HG03103 (cell line): Measurements from ENCODE around the gene FAM53A.

Source experiments
- ATAC-seq: cut with Tn5 transposase; IDR thresholded peaks from one replicate; pipeline ENCODE4 v1.9.1; 2021; ENCODE audit warnings: low read depth; ENCODE audit not compliant: unreplicated experiment

Gene FAM53A, protein sequence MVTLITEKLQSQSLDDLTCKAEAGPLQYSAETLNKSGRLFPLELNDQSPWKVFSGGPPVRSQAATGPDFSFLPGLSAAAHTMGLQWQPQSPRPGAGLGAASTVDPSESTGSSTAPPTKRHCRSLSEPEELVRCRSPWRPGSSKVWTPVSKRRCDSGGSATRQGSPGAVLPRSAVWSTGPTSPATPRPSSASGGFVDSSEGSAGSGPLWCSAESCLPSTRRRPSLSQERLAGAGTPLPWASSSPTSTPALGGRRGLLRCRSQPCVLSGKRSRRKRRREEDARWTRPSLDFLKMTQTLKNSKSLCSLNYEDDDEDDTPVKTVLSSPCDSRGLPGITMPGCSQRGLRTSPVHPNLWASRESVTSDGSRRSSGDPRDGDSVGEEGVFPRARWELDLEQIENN

DNA sequence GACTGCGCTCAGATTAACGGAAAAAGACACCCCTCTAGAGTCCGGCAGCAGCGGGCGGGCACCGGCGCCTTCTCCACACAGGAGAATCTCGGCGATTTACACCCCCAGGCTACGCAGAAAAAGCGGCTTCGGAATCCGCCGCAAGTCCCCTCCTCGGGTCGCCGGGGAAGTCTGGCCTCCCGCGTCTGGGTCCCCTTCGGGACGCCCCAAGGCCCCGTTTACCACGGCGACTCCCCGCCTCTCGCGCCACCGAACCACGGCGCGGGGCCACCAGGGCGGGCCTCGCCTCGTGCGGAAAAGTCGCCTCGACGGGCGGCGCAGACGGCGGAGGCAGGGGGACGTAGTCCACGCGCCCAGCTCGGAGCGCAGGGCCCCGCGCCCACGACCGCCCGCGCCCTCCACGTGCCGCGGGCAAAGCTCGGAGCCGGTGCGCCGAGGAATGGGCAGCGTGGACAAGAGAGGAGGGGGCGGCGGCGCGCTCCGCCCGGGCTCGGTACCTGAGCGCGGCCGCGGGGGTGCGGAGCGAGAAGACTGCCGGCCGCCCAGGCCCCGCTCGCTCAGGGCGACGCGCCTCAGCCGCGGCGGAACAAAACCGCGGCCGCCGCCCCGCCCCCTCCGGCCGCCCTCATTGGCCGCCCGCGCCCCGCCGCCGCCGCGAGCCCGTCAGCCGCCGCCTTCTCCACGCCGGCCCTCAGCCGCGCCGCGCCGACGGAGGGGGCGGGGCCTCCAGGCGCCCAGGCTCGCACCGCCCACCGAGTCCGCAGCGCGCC, at the start of gene FAM53A:
TSS of gene FAM53A (minus strand) at position 578 of the 770 bp plus-strand sequence. CDS start 15,572 bp downstream, outside the sequence.
- ATAC-seq: peak; percentile 82

- no peak for ATAC-seq
Observed at GRCh38 chr4:1732911-1733310, 48.8 kb upstream of the FAM53A start.

DNA sequence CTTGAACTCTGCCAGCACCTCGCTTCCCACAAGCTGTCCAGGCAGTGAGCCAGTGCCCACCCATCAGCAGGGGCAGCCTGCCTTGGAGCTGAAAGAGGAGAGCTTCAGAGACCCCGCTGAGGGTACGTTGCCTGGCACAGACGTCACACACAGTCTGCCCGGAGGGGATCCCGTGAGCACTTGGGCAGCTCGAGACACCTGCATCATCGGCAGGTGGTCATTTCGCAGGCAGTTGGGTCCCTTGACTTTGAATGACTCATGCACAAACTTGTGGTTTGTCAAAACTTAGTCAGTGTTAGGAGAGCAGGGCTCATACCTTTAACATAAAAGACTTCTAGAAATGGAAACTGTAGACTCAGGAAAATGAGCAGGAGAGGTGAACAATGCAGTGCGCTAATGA, 47.1 kb upstream of the FAM53A start:
- no peak for ATAC-seq

GRCh38 chr4:1730532-1731135, 46.5 kb upstream of the FAM53A start:
- ATAC-seq: no peak

GRCh38 chr4:1728061-1728980, 44.2 kb upstream of the FAM53A start:
- no peak for ATAC-seq

GRCh38 chr4:1727117-1728031, 43.3 kb upstream of the FAM53A start:
- no peak for ATAC-seq

DNA sequence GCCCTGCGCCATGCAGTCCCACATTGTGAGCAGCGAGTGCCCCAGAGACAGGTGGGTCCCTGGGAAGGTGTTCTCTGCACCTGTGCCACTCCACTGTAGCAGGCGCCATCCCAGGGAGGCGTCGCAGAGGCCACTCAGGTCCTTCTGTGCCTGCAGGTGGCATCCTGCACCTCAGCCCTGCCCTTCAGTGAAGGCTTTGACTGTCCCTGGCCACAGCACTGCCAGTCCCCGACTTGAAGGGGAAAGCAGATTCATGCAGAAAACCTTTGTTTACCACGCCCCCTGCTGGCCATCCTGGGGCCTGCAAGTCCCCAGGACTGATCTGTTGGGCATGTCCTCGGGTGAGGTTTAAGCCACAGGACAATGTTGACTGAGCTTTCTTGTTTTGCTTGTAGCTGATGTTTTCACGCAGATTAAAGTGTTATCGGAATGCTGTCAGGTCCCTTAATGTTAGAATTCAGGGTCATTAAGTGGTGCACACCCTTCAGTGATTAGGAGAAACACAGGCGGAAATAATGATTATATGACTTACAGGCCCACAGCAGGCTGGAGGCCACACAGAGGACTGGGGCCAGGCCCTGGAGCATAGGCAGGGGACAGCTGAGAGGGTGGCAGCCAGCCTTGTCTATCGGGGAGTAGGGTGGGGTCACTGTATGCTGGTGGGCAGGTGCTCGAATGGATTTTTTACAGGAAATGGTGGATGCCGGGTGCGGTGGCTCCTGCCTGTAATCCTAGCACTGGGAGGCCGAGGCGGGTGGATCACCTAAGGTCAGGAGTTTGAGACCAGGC, 42.2 kb upstream of the FAM53A start:
- no peak for ATAC-seq

DNA sequence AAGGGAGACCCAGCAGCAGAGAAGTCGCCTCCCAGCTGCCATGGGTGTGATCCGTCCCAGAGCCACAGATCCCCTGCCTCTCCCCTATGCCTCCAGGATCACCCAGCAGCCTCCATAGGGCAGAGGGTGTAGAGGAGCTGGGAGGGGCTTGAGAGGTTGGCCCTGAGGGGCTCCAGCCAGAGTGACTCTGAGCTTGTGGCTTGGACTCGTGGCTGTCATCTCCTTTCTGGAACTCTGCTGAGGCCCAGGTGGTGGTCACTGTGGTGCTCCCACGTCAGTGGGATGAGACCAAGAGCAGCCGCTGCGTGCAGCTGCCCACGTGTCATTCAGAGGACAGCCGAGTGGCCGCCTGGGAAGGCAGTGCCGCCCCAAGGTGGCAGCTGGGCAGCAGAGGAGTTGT, 41.4 kb upstream of the FAM53A start:
- ATAC-seq: no peak

- ATAC-seq: no peak
Observed at GRCh38 chr4:1723131-1723801, 39.2 kb upstream of the FAM53A start.

- ATAC-seq: no peak
Observed at GRCh38 chr4:1722551-1723118, 38.5 kb upstream of the FAM53A start.

DNA sequence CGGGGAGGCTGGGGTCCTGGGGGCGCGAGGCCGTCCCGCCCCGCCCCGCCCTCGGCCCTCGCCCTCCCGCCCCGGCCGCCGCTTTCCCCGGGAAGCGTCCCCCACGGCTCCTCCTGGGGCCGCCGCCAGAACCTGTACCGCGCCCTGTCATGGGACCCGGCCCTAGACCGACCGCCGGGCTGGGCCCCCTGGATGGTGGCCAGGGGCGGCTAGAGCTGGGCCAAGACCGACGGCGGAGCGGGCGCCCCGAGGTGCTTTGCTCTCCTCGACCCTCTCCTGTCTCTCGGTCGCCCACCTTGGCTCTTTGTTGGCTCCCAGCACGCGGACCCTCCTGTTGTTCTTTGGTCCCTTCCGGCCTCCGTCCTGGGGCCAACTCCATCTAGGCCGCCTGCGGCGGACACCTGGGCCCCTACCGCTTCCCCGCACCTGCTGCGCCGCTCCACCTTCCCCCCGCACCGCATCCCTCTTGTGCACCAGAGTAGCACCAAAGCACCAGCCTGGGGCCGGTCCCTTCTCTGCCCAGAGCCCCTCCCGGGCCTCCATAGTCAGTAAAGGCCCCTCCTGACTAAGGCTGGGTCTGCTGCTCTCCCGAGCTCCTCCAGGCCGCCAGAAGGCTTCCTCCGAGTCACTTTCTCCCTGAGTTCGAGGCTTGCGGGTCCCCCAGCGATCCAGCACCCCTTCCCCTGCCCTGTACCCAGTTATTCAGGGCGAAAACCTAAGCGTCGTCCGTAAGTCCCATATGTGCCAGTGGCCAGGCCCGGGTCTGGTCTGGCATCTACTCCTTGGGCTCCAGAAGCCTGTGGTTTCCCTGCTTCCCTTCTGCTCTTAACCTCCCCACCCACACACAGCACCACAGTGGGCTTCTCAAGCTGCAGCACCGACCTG, 37.8 kb upstream of the FAM53A start:
- ATAC-seq: no peak

- ATAC-seq: peak; percentile 72
Observed at GRCh38 chr4:1721003-1721665, 37.0 kb upstream of the FAM53A start, which contains the start of the genes TACC3 and TMEM129. TACC3 (plus strand) TSS chr4:1721521; CDS start chr4:1723422, 1,901 bp downstream. TMEM129 (minus strand) TSS chr4:1721323; CDS start chr4:1720837, 486 bp downstream.

DNA sequence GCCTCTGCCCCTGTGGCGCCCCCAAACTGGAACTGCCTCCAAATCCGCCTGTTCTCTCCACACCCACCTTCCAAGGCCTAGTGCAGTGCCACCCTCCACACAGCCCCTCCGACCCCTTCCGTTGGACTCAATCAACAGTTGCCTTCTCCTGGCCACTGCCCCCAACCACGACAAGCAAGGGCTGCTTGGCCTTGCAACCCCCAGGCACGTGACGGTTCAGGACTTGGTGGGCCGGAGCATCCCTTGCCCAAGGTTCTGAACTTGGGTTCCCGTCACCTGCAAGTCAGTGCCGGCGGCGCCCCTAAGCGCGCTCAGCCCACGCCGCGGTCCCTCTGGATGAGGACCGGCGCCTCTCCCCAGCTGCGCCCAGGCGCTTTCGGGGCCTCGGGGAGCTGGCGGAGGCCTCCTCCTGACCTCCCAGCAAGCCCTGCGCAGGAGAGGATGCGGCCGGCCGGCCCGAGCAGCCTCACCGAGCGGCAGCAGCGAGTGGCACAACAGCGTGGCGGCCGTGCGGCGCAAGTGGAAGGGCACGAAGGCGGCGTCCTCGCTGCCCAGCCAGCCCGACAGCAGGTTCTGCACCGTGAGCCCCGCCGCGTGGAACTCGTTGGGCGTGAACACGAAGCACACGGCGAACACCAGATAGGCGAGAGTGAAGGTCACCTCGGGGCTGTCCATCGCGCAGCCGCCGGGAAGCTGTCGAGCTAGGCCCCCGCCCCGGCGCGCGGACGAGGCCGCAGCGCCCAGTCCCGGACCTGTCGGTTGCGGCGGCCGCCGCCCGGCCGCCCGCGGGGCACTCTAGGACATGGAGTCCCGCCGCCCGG, 36.3 kb upstream of the FAM53A start:
- ATAC-seq: peak; percentile 6

DNA sequence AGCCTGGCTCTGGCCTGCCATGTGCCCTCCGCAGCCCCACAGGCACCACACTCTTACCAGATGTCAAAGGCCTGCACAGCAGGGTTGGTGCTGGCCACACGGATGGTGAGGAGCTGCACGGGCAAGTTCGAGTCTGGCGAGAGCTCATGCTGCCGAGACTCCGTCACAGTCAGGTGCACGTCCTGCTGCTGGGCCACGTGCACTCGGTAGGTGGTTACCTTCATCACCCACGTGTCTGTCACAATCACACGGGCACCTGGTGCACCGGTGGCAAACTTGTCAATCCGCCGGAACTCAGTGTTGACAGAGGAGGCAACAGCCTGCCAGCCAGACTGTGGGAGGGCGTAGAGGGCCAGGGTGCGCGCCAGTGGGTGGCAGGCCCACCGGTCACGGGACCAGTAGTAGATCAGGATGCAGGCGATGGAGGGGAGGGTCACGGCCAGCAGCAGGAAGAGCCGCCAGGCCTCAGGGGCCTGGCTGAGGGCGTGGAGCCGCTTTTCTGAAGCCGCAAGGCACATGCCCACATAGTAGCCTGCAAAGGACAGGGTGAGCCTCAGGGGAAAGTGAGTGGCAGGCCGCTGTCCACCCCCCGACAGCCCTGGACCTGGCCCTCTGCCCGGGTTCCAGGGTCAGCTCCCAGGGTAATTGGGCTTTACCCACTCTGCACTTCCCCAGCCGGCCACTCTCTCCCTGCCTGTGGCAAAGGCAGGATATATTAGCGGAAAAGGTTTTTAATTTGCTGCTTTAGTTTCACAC, 34.2 kb upstream of the FAM53A start:
- no peak for ATAC-seq
